A549 (cell line): ENCODE data around the gene KCTD4. TPM values are rescaled to one million over a fixed set of nuclear protein-coding genes. Genes with fewer than 3 reads are reported as not detected.
"Not testable (repeated sequence)": the region's sequence is repeated elsewhere in the genome, so short reads cannot be mapped to it uniquely, and the experiment has no call there.

ENCODE experiments used
- ATAC-seq, 2 experiments: fragments of 200-7000 bp in 1 of 2; fragments of >200 bp in 1 of 2; cut with Nextera tagmentation in 1 of 2; cut with Tn5 transposase in 1 of 2; 3 replicates each; pipeline versions ENCODE4 v1.8.0 to v1.9.1; 2018 to 2020; ENCODE audit warnings: mild to moderate bottlenecking in 1 of 2, moderate library complexity in 1 of 2
- CTCF ChIA-PET: fragments of 300-600 bp; sonication (Branson Sonifier 250); formaldehyde crosslinking; extraction: SDS; loops from one replicate; lab custom pipeline; 2021; ENCODE audit warnings: antibody characterized with exemption, inconsistent platforms; lab: Yijun Ruan, JAX
- POLR2A ChIA-PET: fragments of 350-600 bp; formaldehyde crosslinking; extraction: SDS; loops from one replicate; lab custom pipeline; 2021; ENCODE audit warnings: antibody characterized with exemption, inconsistent platforms; lab: Yijun Ruan, JAX
- DNase-seq, 2 experiments: peaks; one replicate each; pipeline versions ENCODE4 v3.0.0 to v3.0.0-alpha.2; 2011 to 2016; ENCODE audit warnings: low read depth in 1 of 2, low spot score in 1 of 2
- FAIRE-seq: peaks from 2 replicates; lab custom pipeline; 2011; peaks lifted over from hg19 to GRCh38; lab: Jason Lieb, UNC
- H3K27ac ChIP-seq, 2 experiments: fragments of >200 bp; sonication (Bioruptor Twin); formaldehyde crosslinking; 3 replicates each; pipeline ENCODE4 v1.5.1; 2016 to 2017
- H3K4me1 ChIP-seq: fragments of >200 bp; sonication (Bioruptor Twin); formaldehyde crosslinking; 3 replicates; pipeline ENCODE4 v1.6.1; 2016
- H3K4me2 ChIP-seq: fragments of >200 bp; sonication (Bioruptor Twin); formaldehyde crosslinking; 3 replicates; pipeline ENCODE4 v1.6.1; 2016
- H3K4me3 ChIP-seq: fragments of >200 bp; sonication (Bioruptor Twin); formaldehyde crosslinking; 3 replicates; pipeline ENCODE4 v1.5.1; 2016
- H3K9me3 ChIP-seq: fragments of >200 bp; sonication (Bioruptor Twin); formaldehyde crosslinking; 3 replicates; pipeline ENCODE4 v1.6.1; 2016
- CBX8 ChIP-seq: fragments of 200-600 bp; sonication (generic); IDR thresholded peaks from 2 replicates; pipeline ENCODE4 v1.6.1; 2016
- EHF ChIP-seq: fragments of 250-450 bp; sonication (Bioruptor Pico); IDR thresholded peaks from 2 replicates; pipeline ENCODE4 v1.5.0; 2020; ENCODE audit warnings: mild to moderate bottlenecking
- EHMT2 ChIP-seq: fragments of 200-600 bp; sonication (generic); IDR thresholded peaks from 2 replicates; pipeline ENCODE4 v1.6.1; 2016; ENCODE audit warnings: antibody characterized with exemption, low read depth, mild to moderate bottlenecking, moderate library complexity
- EP300 ChIP-seq, 2 experiments: fragments of >200 bp; sonication (Bioruptor Twin); formaldehyde crosslinking; IDR thresholded peaks; 2 replicates in 1 of 2; 3 replicates in 1 of 2; pipeline ENCODE4 v1.6.1; 2016 to 2017
- ESRRA ChIP-seq: fragments of 150-350 bp; IDR thresholded peaks from 2 replicates; pipeline ENCODE4 v1.6.1; 2014; ENCODE audit warnings: mild to moderate bottlenecking, low read length, borderline replicate concordance
- FOXS1 ChIP-seq: fragments of 250-450 bp; sonication (Bioruptor Pico); IDR thresholded peaks from 2 replicates; pipeline ENCODE4 v1.5.0; 2020; ENCODE audit warnings: mild to moderate bottlenecking, moderate library complexity
- GATA3 ChIP-seq: IDR thresholded peaks from 2 replicates; pipeline ENCODE4 v1.6.1; 2012; ENCODE audit warnings: borderline replicate concordance
- JUN ChIP-seq, 2 experiments: fragments of >200 bp; sonication (Bioruptor Twin); formaldehyde crosslinking; IDR thresholded peaks; 2 replicates in 1 of 2; 3 replicates in 1 of 2; pipeline ENCODE4 v1.6.1; 2016 to 2017
- JUNB ChIP-seq: fragments of >200 bp; sonication (Bioruptor Twin); formaldehyde crosslinking; IDR thresholded peaks from 2 replicates; pipeline ENCODE4 v1.6.1; 2016
- KDM5A ChIP-seq: fragments of 200-600 bp; sonication (generic); IDR thresholded peaks from 2 replicates; pipeline ENCODE4 v1.6.1; 2016; ENCODE audit warnings: antibody characterized with exemption, mild to moderate bottlenecking
- MYC ChIP-seq: IDR thresholded peaks from 2 replicates; pipeline ENCODE4 v1.6.1; 2012; ENCODE audit warnings: mild to moderate bottlenecking, inconsistent platforms, low read length, improper control_type of control experiment, borderline replicate concordance
- NFE2L2 ChIP-seq: fragments of 150-350 bp; conservative IDR thresholded peaks from 2 replicates; pipeline ENCODE4 v1.6.1; 2014; ENCODE audit warnings: low read length
- PHF8 ChIP-seq: fragments of 200-600 bp; sonication (generic); IDR thresholded peaks from 2 replicates; pipeline ENCODE4 v1.6.1; 2016; ENCODE audit warnings: low read depth, mild to moderate bottlenecking, antibody characterized with exemption, moderate library complexity, borderline replicate concordance
- POLR2A ChIP-seq: IDR thresholded peaks from 2 replicates; pipeline ENCODE4 v1.6.1; 2012; ENCODE audit warnings: mild to moderate bottlenecking, low read length
- RAD21 ChIP-seq, 2 experiments: fragments of >200 bp in 1 of 2; sonication (Bioruptor Twin) in 1 of 2; formaldehyde crosslinking in 1 of 2; IDR thresholded peaks in 1 of 2; conservative IDR thresholded peaks in 1 of 2; 2 replicates in 1 of 2; 3 replicates in 1 of 2; pipeline ENCODE4 v1.6.1; 2012 to 2018; ENCODE audit warnings: inconsistent platforms in 1 of 2
- RARB ChIP-seq: fragments of 250-450 bp; sonication (Bioruptor Pico); IDR thresholded peaks from 2 replicates; pipeline ENCODE4 v1.8.0; 2021; ENCODE audit warnings: mild to moderate bottlenecking, moderate library complexity
- RCOR1 ChIP-seq: fragments of 150-350 bp; IDR thresholded peaks from 2 replicates; pipeline ENCODE4 v1.6.1; 2014; ENCODE audit warnings: antibody characterized with exemption, low read length, low read depth
- RNF2 ChIP-seq: fragments of 200-600 bp; sonication (generic); IDR thresholded peaks from 2 replicates; pipeline ENCODE4 v1.6.1; 2016; ENCODE audit warnings: low read depth, mild to moderate bottlenecking, antibody characterized with exemption, moderate library complexity, borderline replicate concordance
- TFCP2L1 ChIP-seq: fragments of 250-450 bp; sonication (Bioruptor Pico); IDR thresholded peaks from 2 replicates; pipeline ENCODE4 v1.5.0; 2021; ENCODE audit warnings: mild to moderate bottlenecking
- ZC3H11A ChIP-seq: fragments of 450-650 bp; IDR thresholded peaks from 2 replicates; pipeline ENCODE4 v1.6.1; 2014; ENCODE audit warnings: antibody characterized with exemption, mild to moderate bottlenecking
- ZSCAN20 ChIP-seq: fragments of 250-450 bp; sonication (Bioruptor Pico); IDR thresholded peaks from 2 replicates; pipeline ENCODE4 v1.8.0; 2022; ENCODE audit warnings: mild to moderate bottlenecking, moderate library complexity
- WGBS: methylation state at CpG from one replicate; pipeline ENCODE4 v1.1.6; 2017; ENCODE audit errors: missing lambda C conversion rate; 5-methylcytosine and 5-hydroxymethylcytosine counted together
- polyA minus RNA-seq: library from RNA; depleted of rRNA, polyadenylated mRNA; stranded (reverse); fragments of >200 nt; gene quantifications from 2 replicates; pipeline ENCODE4 v1.2.3, GENCODE V29; 2011; rRNA and poly(A)+ RNA removed
- polyA plus RNA-seq, 4 experiments: library from polyadenylated mRNA; depleted of rRNA in 3 of 4; stranded (reverse); fragments of >200 nt; fragmentation: RNase III in 1 of 4; extraction: RNeasy Plus Mini Kit Qiagen cat#74134 plus additional on column Dnase treatment in 1 of 4; gene quantifications; 2 replicates in 3 of 4; 3 replicates in 1 of 4; pipeline ENCODE4 v1.2.3, GENCODE V29; 2011 to 2017
- TF ChIP-seq, protein P1 (sequence below): fragments of 450-650 bp; IDR thresholded peaks from 2 replicates; pipeline ENCODE4 v1.6.1; 2014; ENCODE audit warnings: antibody characterized with exemption
- TF ChIP-seq, protein P2 (sequence below): fragments of 250-450 bp; sonication (Bioruptor Pico); IDR thresholded peaks from 2 replicates; pipeline ENCODE4 v1.5.0; 2021; ENCODE audit warnings: mild to moderate bottlenecking, moderate library complexity, borderline replicate concordance
- TF ChIP-seq, protein P3 (sequence below): fragments of >200 bp; sonication (Bioruptor Twin); formaldehyde crosslinking; IDR thresholded peaks from 3 replicates; pipeline ENCODE4 v1.5.1; 2016
- TF ChIP-seq, protein P4 (sequence below): fragments of >200 bp; sonication (Bioruptor Twin); formaldehyde crosslinking; IDR thresholded peaks from 2 replicates; pipeline ENCODE4 v1.6.1; 2016
- TF ChIP-seq, protein P5 (sequence below): fragments of 150-350 bp; IDR thresholded peaks from 2 replicates; pipeline ENCODE4 v1.6.1; 2014; ENCODE audit warnings: low read depth, mild to moderate bottlenecking, low read length

Gene KCTD4
- polyA plus RNA-seq (2011; rRNA removed) (not detected in 2 replicates), polyA plus RNA-seq (2017; fragmentation: RNase III; extraction: RNeasy Plus Mini Kit Qiagen cat#74134 plus additional on column Dnase treatment) (not detected in 3 replicates), polyA minus RNA-seq (not detected in 2 replicates)
- polyA plus RNA-seq (2012; cell fraction: cytosol; rRNA removed), result not detected in 2 replicates
- not detected in 2 replicates for polyA plus RNA-seq (2012; cell fraction: nucleus; rRNA removed)

DNA sequence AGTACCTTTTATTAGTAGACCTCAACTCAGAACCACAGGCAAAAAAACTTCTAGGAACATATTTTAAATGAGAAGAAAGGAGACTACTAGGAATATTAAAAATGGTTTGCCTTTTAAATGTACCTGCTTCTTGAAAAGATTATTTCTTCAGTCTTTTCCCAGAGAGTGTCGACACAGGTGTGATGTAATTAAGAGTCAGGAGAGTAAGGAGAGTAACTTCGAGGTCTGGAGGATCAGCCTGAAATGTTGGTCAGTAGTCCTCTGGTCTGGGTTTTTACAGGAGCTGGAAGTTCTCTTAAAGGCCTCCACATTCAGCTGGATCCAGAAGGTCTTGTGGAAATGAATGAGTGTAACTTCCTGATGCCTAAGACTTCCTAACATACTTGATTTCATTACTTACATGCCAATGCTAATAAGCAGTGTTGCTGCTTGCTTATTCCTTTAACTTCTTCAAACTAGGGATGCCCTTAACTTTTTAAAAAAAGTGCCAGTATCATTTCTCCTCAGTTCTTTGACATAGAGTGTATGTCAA lies at the start of gene KCTD4:
Gene KCTD4 (minus strand): TSS at position 345 of the 532 bp plus-strand sequence. CDS start 6,478 bp downstream, outside the sequence.
- Histone ChIP-seq H3K4me1 (peaks cover 18% of the 10 kb centered on the region), H3K9me3 (no peaks in the 10 kb centered on the region), H3K27ac (no peak within 1 kb of the TSS), H3K4me3 (no peak within 1 kb of the TSS), H3K4me2 (no peak within 1 kb of the TSS)
- ChIA-PET POLR2A (no interaction called here), CTCF (no interaction called here)
- ATAC-seq (no peak), FAIRE-seq (no peak), DNase-seq (no peak)
- TF ChIP-seq RCOR1, result no peak
- TF ChIP-seq GATA3, result no peak
- no peak for TF ChIP-seq ZSCAN20 (CRISPR knock-in tag)
- no peak for TF ChIP-seq ESRRA
- TF ChIP-seq POLR2A, result no peak
- TF ChIP-seq EHMT2, result no peak
- TF ChIP-seq RAD21 (conservative IDR thresholded peaks at IDR 0.05 in 1 of 2, IDR thresholded peaks at IDR 0.05 in 1 of 2), result no peak
- no peak for TF ChIP-seq RARB (CRISPR knock-in tag)
- TF ChIP-seq PHF8, result no peak
- TF ChIP-seq CBX8, result no peak
- no peak for TF ChIP-seq NFE2L2
- WGBS, result 64% methylated on average over 2 of the region's 2 CpGs

DNA sequence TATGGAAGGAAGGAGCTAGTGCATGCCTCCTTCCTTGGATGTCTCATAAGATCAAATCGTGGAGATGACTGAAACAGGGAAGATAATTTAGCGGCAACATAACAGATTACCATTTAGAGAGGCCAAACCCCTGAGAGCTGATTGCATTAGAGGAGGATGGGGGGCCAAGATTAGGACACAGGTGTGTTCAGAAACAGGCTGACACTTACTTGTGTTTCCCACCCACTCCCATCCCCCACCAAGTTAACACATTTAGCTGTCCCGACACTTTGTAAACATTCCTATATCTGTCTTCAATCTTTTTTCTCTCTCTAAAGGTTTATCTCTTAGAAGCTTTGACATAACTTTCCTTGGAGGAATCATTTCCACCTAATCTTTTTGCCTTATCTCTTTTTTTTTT lies 48.8 kb upstream of the KCTD4 start:
- Histone ChIP-seq H3K4me1 (peaks cover 35% of the 10 kb centered on the region), H3K4me3 (no peak overlapping the region), H3K4me2 (no peak overlapping the region), H3K27ac (no peak overlapping the region), H3K9me3 (no peaks in the 10 kb centered on the region)
- FAIRE-seq, result no peak
- ChIA-PET POLR2A (no interaction called here), CTCF (interaction anchor here (0.7 kb wide), 1 partner anchor 31 kb away, joined by 3 read pairs; no protein-coding TSS in a partner anchor)
- TF ChIP-seq JUN (IDR thresholded peaks at IDR 0.05), result no peak
- no peak for TF ChIP-seq RNF2
- no peak for TF ChIP-seq EHF
- TF ChIP-seq TFCP2L1, result no peak
- TF ChIP-seq JUNB, result no peak
- no peak for TF ChIP-seq EP300 (IDR thresholded peaks at IDR 0.05)
- TF ChIP-seq, protein P1, sequence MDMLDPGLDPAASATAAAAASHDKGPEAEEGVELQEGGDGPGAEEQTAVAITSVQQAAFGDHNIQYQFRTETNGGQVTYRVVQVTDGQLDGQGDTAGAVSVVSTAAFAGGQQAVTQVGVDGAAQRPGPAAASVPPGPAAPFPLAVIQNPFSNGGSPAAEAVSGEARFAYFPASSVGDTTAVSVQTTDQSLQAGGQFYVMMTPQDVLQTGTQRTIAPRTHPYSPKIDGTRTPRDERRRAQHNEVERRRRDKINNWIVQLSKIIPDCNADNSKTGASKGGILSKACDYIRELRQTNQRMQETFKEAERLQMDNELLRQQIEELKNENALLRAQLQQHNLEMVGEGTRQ, result no peak
- no peak for TF ChIP-seq MYC
- TF ChIP-seq RARB (CRISPR knock-in tag), result no peak
- TF ChIP-seq ZC3H11A, result no peak
- TF ChIP-seq, protein P2, sequence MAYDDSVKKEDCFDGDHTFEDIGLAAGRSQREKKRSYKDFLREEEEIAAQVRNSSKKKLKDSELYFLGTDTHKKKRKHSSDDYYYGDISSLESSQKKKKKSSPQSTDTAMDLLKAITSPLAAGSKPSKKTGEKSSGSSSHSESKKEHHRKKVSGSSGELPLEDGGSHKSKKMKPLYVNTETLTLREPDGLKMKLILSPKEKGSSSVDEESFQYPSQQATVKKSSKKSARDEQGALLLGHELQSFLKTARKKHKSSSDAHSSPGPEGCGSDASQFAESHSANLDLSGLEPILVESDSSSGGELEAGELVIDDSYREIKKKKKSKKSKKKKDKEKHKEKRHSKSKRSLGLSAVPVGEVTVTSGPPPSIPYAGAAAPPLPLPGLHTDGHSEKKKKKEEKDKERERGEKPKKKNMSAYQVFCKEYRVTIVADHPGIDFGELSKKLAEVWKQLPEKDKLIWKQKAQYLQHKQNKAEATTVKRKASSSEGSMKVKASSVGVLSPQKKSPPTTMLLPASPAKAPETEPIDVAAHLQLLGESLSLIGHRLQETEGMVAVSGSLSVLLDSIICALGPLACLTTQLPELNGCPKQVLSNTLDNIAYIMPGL (CRISPR knock-in tag), result no peak
- TF ChIP-seq FOXS1 (CRISPR knock-in tag), result no peak
- TF ChIP-seq, protein P3, sequence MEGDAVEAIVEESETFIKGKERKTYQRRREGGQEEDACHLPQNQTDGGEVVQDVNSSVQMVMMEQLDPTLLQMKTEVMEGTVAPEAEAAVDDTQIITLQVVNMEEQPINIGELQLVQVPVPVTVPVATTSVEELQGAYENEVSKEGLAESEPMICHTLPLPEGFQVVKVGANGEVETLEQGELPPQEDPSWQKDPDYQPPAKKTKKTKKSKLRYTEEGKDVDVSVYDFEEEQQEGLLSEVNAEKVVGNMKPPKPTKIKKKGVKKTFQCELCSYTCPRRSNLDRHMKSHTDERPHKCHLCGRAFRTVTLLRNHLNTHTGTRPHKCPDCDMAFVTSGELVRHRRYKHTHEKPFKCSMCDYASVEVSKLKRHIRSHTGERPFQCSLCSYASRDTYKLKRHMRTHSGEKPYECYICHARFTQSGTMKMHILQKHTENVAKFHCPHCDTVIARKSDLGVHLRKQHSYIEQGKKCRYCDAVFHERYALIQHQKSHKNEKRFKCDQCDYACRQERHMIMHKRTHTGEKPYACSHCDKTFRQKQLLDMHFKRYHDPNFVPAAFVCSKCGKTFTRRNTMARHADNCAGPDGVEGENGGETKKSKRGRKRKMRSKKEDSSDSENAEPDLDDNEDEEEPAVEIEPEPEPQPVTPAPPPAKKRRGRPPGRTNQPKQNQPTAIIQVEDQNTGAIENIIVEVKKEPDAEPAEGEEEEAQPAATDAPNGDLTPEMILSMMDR, result no peak
- TF ChIP-seq, protein P4, sequence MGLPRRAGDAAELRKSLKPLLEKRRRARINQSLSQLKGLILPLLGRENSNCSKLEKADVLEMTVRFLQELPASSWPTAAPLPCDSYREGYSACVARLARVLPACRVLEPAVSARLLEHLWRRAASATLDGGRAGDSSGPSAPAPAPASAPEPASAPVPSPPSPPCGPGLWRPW, result no peak
- no peak for TF ChIP-seq ZSCAN20 (CRISPR knock-in tag)
- no peak for TF ChIP-seq KDM5A
- TF ChIP-seq, protein P5, sequence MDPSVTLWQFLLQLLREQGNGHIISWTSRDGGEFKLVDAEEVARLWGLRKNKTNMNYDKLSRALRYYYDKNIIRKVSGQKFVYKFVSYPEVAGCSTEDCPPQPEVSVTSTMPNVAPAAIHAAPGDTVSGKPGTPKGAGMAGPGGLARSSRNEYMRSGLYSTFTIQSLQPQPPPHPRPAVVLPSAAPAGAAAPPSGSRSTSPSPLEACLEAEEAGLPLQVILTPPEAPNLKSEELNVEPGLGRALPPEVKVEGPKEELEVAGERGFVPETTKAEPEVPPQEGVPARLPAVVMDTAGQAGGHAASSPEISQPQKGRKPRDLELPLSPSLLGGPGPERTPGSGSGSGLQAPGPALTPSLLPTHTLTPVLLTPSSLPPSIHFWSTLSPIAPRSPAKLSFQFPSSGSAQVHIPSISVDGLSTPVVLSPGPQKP, result no peak
- no peak for DNase-seq
- ATAC-seq, result no peak
- WGBS, result 90% methylated on average over 3 of the region's 3 CpGs

DNA sequence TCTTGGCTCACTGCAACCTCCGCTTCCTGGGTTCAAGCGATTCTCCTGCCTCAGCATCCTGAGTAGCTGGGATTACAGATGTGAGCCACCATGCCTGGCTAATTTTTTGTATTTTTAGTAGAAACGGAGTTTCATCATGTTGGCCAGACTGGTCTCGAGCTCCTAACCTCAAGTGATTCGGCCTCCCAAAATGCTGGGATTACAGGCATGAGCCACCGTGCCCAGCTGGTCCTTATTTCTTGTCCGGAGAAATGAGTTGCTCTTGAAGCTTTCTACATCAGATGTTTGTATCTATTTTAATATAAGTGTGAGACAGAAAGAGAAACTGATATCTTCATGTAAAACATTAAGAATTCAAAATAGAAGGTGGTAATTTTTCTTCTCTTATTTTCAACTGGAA lies 43.9 kb upstream of the KCTD4 start:
- H3K4me2 ChIP-seq, H3K9me3 ChIP-seq, H3K27ac ChIP-seq, POLR2A ChIA-PET, ATAC-seq, FAIRE-seq, H3K4me3 ChIP-seq, DNase-seq: not testable (repeated sequence)
- 95% methylated on average over 7 of the region's 7 CpGs for WGBS
- CTCF ChIA-PET, result interaction anchor here (0.7 to 1.1 kb wide), 3 partner anchors 19 to 1309 kb away, joined by 3 read pairs; no protein-coding TSS in a partner anchor
- H3K4me1 ChIP-seq, result peaks cover 12% of the 10 kb centered on the region
